Anterior cingulate cortex (tissue), 58 donors: ENCODE data around the gene CELSR3.

Experiments used
- DNase-seq, 58 donors: peaks; one replicate each; lab custom pipeline; 2025; lab: John Stamatoyannopoulos, UW

Gene CELSR3

DNA sequence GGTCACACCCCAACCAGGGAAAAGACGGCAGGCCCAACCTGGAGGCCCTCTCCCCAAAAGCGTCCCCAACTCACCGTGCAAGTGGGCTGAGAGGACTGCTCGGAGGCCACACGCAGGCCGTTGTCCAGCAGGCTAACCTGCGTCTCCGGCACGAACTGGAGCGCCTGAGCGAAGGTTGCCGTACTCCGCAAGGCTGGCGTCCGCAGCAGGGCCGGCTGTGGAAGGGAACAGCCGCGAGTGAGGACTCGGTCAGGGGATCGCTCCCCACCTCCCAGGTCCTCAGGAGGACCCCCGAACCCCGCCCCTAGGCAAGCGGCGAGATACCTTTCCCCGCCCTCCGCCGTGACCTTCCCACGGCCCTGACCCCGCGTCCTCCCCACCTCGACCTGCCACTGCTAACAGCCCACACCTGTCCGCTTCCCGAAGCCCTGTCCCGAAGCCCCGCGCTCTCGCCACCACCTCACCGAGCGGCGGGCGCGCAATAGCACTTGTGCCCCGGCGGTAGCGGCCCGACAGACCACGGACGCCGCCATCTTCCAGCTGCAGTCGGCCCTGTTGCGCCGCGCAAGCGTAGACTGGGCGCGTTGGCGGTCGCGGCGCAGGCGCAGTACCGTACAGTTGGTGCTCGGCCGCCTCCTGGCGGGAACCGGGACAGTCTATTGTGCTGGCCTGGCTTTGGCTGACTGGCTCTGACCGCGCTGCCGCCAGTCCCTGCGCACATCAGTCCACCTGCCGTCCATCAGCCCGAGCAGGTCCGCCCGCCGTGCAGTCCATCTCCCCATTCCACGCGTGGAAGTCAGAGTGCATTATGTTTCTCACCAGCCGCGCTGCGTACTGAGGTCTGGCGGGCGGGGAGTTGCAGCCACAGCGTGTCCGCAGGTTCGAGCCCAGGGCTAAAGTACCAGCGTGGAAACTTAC lies 53.3 kb downstream of the CELSR3 start, which contains the start of gene UQCRC1:
TSS of gene UQCRC1 (minus strand) at position 559 of the 918 bp plus-strand sequence. CDS start at position 533, 26 bp downstream.
- peak; percentile 30 to 93 (median 85) for DNase-seq

DNA sequence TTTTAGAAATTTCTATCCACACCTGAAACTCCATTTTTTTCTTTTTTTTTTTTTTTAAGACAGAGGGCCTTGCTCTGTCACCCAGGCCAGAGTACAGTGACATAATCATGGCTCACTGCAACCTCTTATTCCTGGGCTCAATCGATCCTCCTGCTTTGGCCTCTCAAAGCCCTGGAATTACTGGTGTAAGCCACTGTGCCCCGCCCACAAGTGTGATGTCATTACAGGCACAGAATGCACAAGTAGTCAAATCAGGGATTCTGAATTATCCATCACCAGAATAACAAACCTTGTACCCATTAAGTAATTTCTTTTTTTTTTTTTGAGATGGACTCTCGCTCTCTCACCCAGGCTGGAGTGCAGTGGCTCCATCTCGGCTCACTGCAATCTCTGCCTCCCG lies 55.2 kb downstream of the CELSR3 start:
- DNase-seq = no peak

DNA sequence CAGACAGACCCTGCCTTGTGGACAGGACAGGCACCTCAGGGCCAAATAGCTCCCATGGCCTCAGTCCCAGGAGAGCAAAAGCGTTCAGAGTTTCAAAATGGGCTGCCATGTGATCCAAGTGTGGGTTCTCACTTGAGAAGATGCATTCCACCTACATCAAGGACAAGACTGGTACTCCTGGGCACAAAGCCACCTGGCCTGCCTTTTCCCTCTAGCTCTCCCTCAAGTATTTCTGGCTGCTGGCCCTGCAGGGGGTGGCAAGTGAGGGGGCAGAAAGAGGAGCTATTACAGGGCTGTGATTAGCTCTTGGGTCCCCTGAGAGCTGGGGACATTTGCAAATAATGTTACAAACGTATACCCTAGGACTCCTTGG lies 61.1 kb downstream of the CELSR3 start:
- DNase-seq = peak in 31 of 58 donors; percentile 4 to 83 (median 31)

DNA sequence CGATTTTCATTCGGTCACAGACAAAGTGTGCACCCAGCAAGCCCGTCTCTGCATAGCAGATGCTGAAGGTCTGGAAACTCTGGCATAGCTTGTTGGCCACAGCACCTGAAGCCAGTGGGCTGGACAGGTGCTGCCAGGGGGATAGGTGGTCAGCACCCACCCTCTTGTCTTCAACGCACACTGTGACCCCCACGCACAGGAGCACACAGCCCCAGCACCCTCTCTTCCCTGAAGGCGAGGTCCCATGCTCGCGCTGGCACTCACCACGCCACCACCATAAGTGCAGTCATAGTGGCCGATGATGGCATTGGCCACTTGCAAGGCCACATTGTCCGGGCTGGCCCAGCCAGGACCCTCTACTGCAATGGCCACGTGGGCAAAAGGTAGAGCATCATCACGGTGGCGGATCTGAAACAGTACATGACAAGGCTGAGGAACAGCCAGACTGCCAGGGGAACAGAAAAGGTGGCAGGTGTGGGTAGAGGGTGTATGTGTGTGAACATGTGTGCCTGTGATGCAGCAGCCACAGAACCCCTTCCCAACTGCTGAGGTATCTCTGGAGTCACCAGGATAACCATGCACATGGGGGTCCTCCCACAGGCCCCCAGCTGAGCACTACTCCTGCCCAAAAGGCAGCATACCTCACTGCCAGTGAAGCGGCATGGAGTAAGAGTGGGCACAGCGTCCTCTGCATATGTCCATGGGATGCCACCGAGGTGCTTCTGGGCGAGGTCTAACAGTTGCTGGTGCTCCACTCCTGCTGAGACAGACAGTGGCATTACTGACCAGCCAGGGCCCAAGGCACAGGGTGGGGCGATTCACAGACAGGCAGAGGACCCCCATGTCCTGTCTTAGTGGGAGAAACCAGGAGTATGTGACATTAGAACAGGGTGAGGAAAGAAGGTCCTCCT lies 61.7 kb downstream of the CELSR3 start:
- no peak for DNase-seq

DNA sequence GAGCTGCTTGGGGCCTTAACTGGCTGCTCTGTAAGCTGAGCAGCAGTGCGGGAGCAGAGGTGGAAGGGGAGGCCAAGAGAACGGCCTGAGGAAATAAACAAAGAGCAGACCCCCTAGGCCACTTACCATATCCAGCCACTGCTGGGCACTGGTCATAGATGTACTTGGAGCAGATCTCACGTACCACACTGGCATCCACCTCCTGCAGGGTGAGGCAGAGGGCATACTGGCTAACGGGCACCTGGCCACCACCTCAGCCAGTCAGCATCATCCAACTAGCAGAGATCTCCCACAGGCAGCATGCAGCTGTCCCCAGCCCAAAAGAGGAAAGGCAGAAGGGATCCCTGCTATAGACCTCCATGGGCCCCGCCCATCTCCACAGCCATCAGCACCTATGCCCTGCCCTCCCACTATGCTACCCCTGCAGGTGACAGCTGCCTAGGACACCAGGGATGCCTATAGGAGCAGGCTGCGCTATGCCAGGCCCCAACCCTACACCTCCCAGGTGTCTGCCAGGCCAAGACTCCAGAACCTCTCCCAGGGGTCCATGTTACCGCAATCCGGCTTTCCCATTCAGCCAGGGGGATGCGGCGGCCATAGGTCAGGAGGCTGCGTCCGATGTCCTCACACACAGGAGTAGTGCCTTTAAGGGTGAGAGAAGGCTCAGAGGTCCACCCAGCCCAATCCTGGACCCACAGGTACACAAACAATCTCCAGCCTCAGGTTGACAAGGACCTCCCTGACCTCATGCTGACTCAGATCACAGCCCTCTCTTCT lies 63.0 kb downstream of the CELSR3 start:
- DNase-seq = no peak

DNA sequence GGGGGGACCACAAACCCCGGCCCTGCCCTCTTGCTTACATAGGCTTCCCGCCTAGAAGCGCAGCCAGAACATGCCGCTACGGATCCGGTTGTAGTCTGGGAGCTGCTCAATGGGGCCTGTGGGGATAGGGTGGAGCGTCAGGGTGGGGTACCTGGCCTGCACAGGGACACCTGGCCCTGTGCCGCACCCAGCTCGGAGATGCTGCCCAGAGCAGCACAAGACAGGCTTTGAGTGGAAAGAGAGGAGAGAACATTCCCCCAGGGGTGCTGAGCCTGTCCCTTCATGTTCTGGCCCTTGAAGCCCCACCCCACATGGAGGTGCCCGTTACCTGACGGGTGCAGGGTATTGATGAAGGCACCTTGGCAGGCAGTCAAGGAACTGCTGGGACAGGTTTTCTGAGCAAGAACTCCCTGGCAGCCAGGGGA lies 63.6 kb downstream of the CELSR3 start:
- DNase-seq = no peak

DNA sequence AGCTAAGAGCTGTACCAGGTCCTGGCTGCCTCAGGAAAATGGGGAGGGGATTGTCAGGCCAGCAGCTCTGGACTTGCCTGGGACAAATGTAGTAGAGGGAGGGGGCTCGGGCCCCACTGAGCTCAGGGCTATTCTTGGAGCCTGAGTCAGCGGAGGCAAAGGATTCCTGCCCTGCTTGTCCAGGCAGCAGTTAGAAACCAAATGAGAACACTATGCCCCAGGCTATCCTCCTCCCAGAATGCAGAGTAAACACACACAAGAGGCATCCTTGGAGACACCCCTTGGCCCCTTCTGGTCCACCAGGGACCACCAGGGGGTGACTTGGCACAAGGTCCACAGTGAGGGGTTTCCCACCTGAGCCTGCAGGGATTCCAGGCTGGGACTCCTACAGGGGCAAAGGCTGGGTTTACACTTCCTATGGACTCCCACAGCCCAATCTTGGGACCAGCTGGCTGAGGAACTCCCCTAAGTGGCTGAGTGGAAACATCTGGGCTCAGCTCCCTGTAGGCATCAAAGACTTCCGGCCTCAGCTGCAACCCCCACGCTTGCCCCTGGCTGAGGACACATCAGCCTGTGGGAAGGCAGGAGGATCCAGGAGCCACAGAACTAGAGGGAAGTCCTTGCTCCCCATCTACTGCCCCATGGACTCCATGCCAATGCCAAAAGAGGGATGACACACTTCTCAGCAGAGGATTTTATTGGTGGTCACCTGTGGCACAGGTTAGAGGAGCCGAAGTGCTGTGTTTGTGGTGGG lies 64.2 kb downstream of the CELSR3 start:
- no peak for DNase-seq

DNA sequence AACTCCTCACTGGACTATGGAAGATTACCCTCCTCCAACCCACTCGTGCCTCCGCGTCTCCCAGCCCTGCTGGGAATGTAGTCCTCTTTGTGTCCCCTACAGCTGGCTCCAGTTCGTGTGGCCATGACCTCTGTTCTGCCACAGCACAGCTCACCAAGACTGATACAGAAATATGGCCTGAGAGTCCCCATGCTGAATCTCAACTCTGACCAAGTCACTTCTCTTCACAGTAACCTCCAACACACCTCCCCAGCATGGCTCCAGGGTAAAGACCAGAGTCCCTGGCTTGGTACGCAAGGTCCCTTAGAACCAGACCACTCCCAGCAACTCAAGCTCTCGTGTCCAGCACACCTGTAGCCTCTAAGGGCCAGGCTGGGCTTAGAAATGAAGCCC lies 65.3 kb downstream of the CELSR3 start:
- DNase-seq = no peak

DNA sequence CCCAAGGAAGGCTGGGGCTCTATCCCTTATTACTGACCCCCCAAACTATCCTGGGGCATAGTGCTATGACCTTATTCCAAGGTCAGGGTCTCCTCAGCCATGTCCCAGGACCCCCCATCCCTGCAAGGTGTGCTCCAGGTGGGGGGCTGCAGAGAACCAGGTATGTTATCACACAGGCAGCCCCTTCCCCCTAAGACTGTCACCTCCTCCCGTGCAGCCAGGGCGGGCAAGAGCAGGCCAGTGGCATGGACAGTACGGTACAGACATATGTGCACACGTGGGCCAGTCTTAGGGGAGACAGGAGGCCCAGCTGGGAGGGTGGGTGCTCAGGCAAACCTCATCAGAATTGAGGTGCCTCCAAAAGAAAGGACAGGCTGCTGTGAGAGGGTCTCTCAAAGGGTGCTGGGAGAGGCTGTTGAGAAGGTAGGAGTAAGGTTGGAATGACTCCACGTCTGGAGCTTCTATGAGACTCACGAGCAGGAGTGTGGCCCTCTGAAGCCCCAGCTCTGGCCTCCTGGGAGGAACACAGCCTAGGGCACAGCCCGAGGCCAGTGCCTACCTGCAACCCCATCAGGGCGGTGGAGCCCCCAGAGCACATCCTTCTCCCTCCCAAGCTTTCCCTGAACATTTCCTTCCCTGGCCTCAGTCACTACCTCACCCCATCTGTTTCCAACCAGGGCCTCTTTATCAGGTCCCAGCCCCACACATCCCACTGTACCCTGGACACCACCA lies 65.8 kb downstream of the CELSR3 start:
- no peak for DNase-seq

DNA sequence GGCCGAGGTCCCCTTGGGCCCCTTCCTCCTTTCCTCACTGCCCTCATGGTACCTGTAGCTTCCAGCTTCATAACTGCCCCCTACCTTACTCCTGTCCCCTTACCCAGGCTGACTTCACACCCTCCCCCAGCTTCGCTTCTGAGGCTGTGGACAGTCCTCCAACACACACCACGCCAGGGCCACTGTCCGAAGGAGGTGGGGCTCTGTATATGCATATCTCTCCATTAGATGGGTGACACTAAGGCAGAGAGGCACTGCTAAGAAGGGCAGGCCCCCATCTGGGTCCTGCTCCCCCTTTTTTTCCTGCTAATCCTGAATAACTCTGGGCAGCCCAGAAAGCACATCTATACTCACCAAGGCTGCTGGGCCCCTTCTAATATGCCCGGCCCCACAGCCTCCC lies 66.5 kb downstream of the CELSR3 start:
- no peak for DNase-seq

DNA sequence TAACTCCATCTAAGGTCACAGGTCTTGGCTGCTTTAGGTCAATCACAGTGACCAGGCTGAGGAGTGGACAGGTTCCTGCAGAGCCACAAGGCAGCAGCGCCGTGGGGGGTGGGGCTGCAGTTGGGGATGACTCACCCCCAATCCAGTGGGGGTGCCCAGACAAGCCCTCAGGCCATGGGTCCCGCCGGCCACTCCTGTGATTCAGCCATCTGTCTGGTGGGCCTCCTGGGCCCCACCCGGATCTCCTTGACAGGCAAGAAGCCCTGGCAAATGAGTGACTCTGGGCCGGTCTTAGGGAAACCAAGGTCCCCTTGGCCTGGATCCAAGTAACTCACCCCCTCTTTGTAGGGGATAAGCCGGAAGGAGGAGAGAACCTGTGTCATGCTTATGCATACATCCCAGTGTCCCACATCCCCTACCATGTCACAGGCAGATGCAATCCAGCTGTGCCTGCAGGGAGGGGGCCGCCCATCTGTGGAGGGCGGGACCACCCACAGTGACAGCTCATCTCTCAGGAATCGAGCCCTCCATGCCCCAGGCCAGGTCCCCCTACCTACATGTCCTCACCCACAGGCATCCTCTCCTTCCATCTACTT lies 67.1 kb downstream of the CELSR3 start:
- DNase-seq = peak in 5 of 58 donors; percentile 5 to 86 (median 25)

DNA sequence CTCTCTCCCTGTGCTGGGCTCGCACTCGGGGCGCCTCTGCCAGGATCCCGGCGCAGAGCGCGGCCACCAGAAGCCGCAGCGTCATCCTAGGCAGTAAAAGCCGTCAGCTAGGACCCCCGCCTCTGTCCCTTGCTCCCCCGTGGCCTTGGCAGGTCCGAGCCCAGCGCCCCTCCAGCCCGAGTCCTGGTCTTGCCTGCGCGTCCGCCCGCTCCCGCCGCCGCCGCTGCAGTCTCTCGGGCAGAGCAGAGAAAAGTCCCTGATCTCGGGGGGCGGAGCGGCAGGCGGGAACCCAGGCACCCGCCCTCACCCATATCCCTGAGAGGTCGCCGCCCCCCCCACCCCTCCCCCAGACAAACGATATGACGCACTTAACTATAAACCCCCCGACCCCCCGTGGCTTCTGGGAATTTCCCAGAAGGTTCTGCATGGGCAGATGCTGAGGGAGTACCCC lies 67.6 kb downstream of the CELSR3 start, which contains the start of gene COL7A1:
TSS of gene COL7A1 (minus strand) at position 255 of the 451 bp plus-strand sequence. CDS start at position 85, 170 bp downstream.
- DNase-seq = peak in 2 of 58 donors; percentile 32 to 79

DNA sequence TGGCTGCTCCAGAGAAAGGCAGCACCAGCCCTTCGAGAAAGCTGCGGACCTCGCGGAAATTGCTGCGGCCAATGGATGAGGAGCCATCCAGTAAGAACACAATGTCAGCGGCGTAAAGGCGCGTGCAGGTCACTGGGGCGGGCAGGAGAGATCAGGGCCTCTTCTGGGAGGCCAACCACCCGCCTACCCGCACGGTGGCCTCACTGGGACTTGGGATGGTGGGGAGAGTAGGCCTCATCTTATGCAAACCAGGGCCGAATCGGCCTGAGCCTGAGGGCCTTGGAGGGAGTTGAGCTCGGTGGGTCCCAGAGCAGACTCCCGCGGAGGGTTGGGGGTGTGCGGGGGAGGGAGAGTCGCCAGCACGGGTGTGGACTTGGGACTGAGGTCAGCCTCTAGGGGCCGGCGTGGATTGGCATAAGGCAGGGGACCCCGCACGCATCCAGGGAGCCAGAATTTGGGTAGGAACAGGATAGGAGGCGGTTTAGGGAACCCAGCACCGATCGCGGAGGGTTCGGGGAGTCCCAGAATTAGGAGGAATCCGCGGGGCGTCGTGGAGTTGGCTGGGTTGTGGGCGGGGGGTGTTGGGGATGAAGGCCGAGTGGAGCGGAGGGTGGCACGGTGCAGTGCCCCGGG lies 68.2 kb downstream of the CELSR3 start:
- DNase-seq = no peak

DNA sequence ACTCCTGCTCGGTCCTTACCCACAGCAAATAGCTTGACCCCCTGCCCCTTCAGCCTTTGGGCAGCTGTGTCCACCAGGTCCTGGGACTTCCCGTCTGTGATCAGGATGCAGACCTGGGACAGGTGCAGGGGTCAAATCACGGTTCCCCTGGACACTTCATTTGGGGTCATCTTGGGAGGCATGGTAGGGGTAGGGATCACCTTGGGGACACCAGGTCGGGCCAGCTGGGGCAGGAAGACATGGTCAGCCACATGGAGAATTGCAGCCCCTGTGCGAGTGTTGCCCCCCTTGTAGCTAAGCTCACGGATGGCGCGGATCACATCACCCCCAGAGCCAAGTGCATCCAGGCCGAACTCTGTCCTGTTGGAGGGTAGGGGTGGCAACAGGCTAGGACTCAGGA lies 69.3 kb downstream of the CELSR3 start:
- no peak for DNase-seq

DNA sequence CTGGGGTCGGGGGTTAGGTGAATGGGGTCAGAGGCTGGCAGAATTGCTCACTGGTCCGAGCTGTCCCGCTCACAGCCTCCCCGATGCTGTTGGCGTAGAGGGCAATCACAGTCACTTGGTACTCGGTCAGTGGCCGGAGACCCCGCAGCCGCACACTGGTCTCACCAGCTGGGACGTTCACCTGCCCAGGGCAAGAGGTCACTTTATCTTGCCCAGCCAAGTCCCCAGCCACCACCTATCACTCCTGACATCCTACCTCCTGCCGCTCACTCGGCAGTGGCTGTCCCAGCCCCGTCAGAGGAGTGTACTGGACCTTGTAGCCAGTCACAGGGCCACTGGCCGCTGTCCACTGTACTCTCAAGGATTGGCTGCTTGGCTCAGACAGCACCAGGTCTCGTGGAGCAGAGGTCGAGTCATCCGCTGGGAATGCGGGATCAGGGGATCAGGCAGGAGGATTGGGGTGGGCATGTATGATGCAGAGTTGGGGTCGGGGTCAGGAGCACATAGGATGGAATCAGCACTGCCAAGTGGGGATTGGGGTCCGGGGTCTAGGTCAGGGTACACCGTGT lies 70.1 kb downstream of the CELSR3 start:
- no peak for DNase-seq

DNA sequence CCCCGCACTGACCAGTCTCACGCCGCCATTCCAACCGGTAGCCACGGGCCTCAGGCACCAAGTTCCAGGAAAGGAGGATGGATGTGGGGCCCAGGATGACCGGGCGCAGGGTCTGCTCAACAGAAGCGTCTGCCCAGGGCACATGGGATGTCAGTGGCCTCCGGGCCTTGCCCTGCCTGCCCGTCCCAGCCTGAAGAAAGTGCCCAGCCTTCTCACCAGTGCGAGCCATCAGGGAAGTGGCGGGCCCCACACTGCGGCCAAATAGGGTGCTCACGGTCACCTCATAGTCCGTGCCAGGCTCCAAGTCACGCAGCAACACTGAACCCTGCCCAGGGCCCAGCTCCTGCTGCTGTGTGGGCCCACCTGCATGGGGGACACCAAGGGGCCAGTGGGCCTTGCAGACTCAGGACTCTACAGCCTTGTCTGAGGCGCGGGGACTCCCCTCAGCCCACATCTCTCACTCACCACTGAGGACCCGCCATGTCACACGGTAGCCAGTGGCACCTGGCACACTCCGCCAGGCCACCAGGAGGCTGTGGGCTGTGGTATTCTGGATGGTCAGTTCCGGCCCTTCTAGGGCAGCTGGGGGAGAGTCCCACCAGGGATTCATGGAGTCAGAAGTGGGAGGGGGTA lies 70.7 kb downstream of the CELSR3 start:
- DNase-seq = no peak

DNA sequence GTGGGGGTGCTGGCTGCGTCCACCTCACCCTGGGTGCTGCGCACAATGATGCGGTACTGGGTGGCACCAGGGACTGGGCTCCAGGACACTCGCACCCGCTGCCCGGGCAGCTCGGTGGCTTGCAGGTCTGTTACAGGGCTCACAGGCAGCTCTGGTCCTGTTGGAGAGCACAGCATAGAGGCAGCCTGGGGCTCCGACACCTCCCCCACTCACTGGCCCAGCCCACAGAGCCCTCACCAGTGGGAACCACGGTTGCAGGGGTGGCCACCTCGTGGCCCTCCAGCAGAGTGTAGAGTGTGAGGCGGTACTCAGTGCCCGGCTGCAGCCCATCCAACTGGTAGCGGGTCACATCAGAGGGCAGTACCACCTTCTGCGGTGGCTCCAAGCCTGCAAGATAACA lies 71.2 kb downstream of the CELSR3 start:
- DNase-seq = no peak
